Activated naive CD8-positive, alpha-beta T cell treated with anti-CD3 and anti-CD28 coated beads, Interleukin-2, amount 10 ng/mL, durations not matched to agents 7 days and 5 days (primary cell): ENCODE data around the gene SH2D5. TPM values are rescaled to one million over a fixed set of nuclear protein-coding genes. Genes with fewer than 3 reads are reported as not detected.

ENCODE experiments used
- ATAC-seq: fragments of 150-1000 bp; cut with Tn5 transposase; one replicate; pipeline ENCODE4 v1.10.0; 2021; ENCODE audit warnings: low read depth, moderate library complexity
- POLR2A ChIA-PET: fragments of 350-600 bp; sonication (Branson Sonifier 250); formaldehyde crosslinking; loops from one replicate; lab custom pipeline; 2021; ENCODE audit warnings: antibody characterized with exemption; lab: Charles Lee
- DNase-seq: peaks from one replicate; pipeline ENCODE4 v3.0.0; 2021
- H3K27ac Mint-ChIP-seq: one replicate; pipeline ENCODE4 v1.8.0; 2022; ENCODE audit warnings: mild to moderate bottlenecking, mixed read lengths
- H3K27me3 Mint-ChIP-seq: one replicate; pipeline ENCODE4 v1.8.0; 2022; ENCODE audit warnings: mild to moderate bottlenecking, moderate library complexity, mixed read lengths
- H3K36me3 Mint-ChIP-seq: one replicate; pipeline ENCODE4 v1.8.0; 2021; ENCODE audit warnings: mild to moderate bottlenecking, mixed read lengths
- H3K4me1 Mint-ChIP-seq: one replicate; pipeline ENCODE4 v1.8.0; 2021; ENCODE audit warnings: mixed read lengths
- H3K4me3 Mint-ChIP-seq: one replicate; pipeline ENCODE4 v1.8.0; 2022; ENCODE audit warnings: mild to moderate bottlenecking, moderate library complexity, mixed read lengths
- H3K9me3 Mint-ChIP-seq: one replicate; pipeline ENCODE4 v1.8.0; 2021; ENCODE audit warnings: mixed read lengths
- total RNA-seq, 2 experiments: library from RNA; stranded (reverse); gene quantifications; one replicate each; pipeline ENCODE4 v1.2.3, GENCODE V29; 2021

The SH2D5 gene
- under 1 TPM; 0.11 to 0.14 TPM for total RNA-seq

- ATAC-seq = peak; percentile 78
- Mint-ChIP-seq H3K27ac (no peak within 1 kb of the TSS), H3K4me1 (peaks cover 14% of the 10 kb centered on the region), H3K9me3 (no peaks in the 10 kb centered on the region), H3K36me3 (peaks cover 10% of the 10 kb centered on the region), H3K4me3 (peak within 1 kb of the TSS; percentile 80), H3K27me3 (peaks cover 31% of the 10 kb centered on the region)
- peak; percentile 52 for DNase-seq
- POLR2A ChIA-PET = no interaction called here
Observed at GRCh38 chr1:20732588-20733359, at the start of gene SH2D5. Gene SH2D5 (minus strand): TSS chr1:20732703. CDS start chr1:20728044, 4,659 bp downstream.

GRCh38 chr1:20775700-20776099 is 43.2 kb upstream of the SH2D5 start:
- Mint-ChIP-seq H3K36me3 (peaks cover 30% of the 10 kb centered on the region), H3K27me3 (no peaks in the 10 kb centered on the region), H3K4me3 (no peak overlapping the region), H3K9me3 (no peaks in the 10 kb centered on the region), H3K4me1 (peaks cover 15% of the 10 kb centered on the region), H3K27ac (no peak overlapping the region)
- ATAC-seq (no peak), DNase-seq (no peak)
- POLR2A ChIA-PET = interaction anchor here (0.9 kb wide), 1 partner anchor 10 kb away, joined by 4 read pairs; no protein-coding TSS in a partner anchor

GRCh38 chr1:20771780-20772179 is 39.3 kb upstream of the SH2D5 start:
- POLR2A ChIA-PET = no interaction called here
- ATAC-seq (no peak), DNase-seq (no peak)
- Mint-ChIP-seq H3K9me3 (no peaks in the 10 kb centered on the region), H3K27ac (no peak overlapping the region), H3K27me3 (no peaks in the 10 kb centered on the region), H3K4me1 (peaks cover 2% of the 10 kb centered on the region), H3K4me3 (no peak overlapping the region), H3K36me3 (peaks cover 28% of the 10 kb centered on the region)

- Mint-ChIP-seq H3K4me3 (no peak overlapping the region), H3K27me3 (no peaks in the 10 kb centered on the region), H3K4me1 (no peaks in the 10 kb centered on the region), H3K27ac (no peak overlapping the region), H3K9me3 (no peaks in the 10 kb centered on the region), H3K36me3 (peaks cover 30% of the 10 kb centered on the region)
- DNase-seq (no peak), ATAC-seq (no peak)
- POLR2A ChIA-PET = interaction anchor here (2.5 kb wide), 1 partner anchor 16 kb away, joined by 8 read pairs; no protein-coding TSS in a partner anchor
Observed at GRCh38 chr1:20770314-20771087, 38.0 kb upstream of the SH2D5 start.

- DNase-seq (no peak), ATAC-seq (no peak)
- Mint-ChIP-seq H3K27ac (no peak overlapping the region), H3K4me3 (no peak overlapping the region), H3K4me1 (no peaks in the 10 kb centered on the region), H3K36me3 (peaks cover 40% of the 10 kb centered on the region), H3K9me3 (no peaks in the 10 kb centered on the region), H3K27me3 (no peaks in the 10 kb centered on the region)
- POLR2A ChIA-PET = no interaction called here
Observed at GRCh38 chr1:20767271-20767670, 34.8 kb upstream of the SH2D5 start.

- H3K4me1 Mint-ChIP-seq = peaks cover 3% of the 10 kb centered on the region
- POLR2A ChIA-PET = no interaction called here
- ATAC-seq (no peak), DNase-seq (no peak)
- H3K9me3 Mint-ChIP-seq = no peaks in the 10 kb centered on the region
- H3K4me3 Mint-ChIP-seq = no peak overlapping the region
- no peak overlapping the region for H3K27ac Mint-ChIP-seq
- H3K27me3 Mint-ChIP-seq = no peaks in the 10 kb centered on the region
- peaks cover 47% of the 10 kb centered on the region for H3K36me3 Mint-ChIP-seq
Observed at GRCh38 chr1:20763417-20763816, 30.9 kb upstream of the SH2D5 start.

GRCh38 chr1:20760322-20760721 is 27.8 kb upstream of the SH2D5 start:
- DNase-seq = no peak
- peaks cover 52% of the 10 kb centered on the region for H3K36me3 Mint-ChIP-seq
- POLR2A ChIA-PET = interaction anchor here (0.7 to 1.0 kb wide), 2 partner anchors 27 to 32 kb away, joined by 4 read pairs; partner anchors contain the start of gene HP1BP3
- H3K27me3 Mint-ChIP-seq = no peaks in the 10 kb centered on the region
- H3K4me3 Mint-ChIP-seq = no peak overlapping the region
- peaks cover 3% of the 10 kb centered on the region for H3K4me1 Mint-ChIP-seq
- no peak for ATAC-seq
- H3K27ac Mint-ChIP-seq = no peak overlapping the region
- H3K9me3 Mint-ChIP-seq = no peaks in the 10 kb centered on the region

- ATAC-seq (no peak), DNase-seq (no peak)
- POLR2A ChIA-PET = no interaction called here
- H3K27me3 Mint-ChIP-seq = no peaks in the 10 kb centered on the region
- no peak overlapping the region for H3K4me3 Mint-ChIP-seq
- H3K9me3 Mint-ChIP-seq = no peaks in the 10 kb centered on the region
- H3K4me1 Mint-ChIP-seq = peaks cover 5% of the 10 kb centered on the region
- peaks cover 24% of the 10 kb centered on the region for H3K36me3 Mint-ChIP-seq
- no peak overlapping the region for H3K27ac Mint-ChIP-seq
Observed at GRCh38 chr1:20753589-20753988, 21.1 kb upstream of the SH2D5 start.

- Mint-ChIP-seq H3K27ac (no peak overlapping the region), H3K9me3 (no peaks in the 10 kb centered on the region), H3K36me3 (peaks cover 25% of the 10 kb centered on the region), H3K4me1 (peaks cover 5% of the 10 kb centered on the region), H3K4me3 (no peak overlapping the region), H3K27me3 (no peaks in the 10 kb centered on the region)
- POLR2A ChIA-PET = interaction anchor here (0.7 to 1.0 kb wide), 2 partner anchors 13 to 35 kb away, joined by 3 read pairs; partner anchors contain the start of gene HP1BP3
- ATAC-seq (no peak), DNase-seq (no peak)
Observed at GRCh38 chr1:20751462-20751990, 19.0 kb upstream of the SH2D5 start.

GRCh38 chr1:20742671-20743070 is 10.2 kb upstream of the SH2D5 start:
- Mint-ChIP-seq H3K27me3 (no peaks in the 10 kb centered on the region), H3K36me3 (peaks cover 39% of the 10 kb centered on the region), H3K9me3 (no peaks in the 10 kb centered on the region), H3K4me1 (peaks cover 6% of the 10 kb centered on the region), H3K4me3 (no peak overlapping the region), H3K27ac (no peak overlapping the region)
- POLR2A ChIA-PET = no interaction called here
- ATAC-seq (no peak), DNase-seq (no peak)

GRCh38 chr1:20740781-20741180 is 8.3 kb upstream of the SH2D5 start:
- no peak overlapping the region for H3K27ac Mint-ChIP-seq
- ATAC-seq = no peak
- no peaks in the 10 kb centered on the region for H3K9me3 Mint-ChIP-seq
- peaks cover 8% of the 10 kb centered on the region for H3K4me1 Mint-ChIP-seq
- H3K27me3 Mint-ChIP-seq = no peaks in the 10 kb centered on the region
- POLR2A ChIA-PET = no interaction called here
- no peak for DNase-seq
- H3K4me3 Mint-ChIP-seq = no peak overlapping the region
- peaks cover 39% of the 10 kb centered on the region for H3K36me3 Mint-ChIP-seq

- Mint-ChIP-seq H3K36me3 (peaks cover 30% of the 10 kb centered on the region), H3K27me3 (no peaks in the 10 kb centered on the region), H3K9me3 (no peaks in the 10 kb centered on the region), H3K4me3 (no peak overlapping the region), H3K27ac (no peak overlapping the region), H3K4me1 (peaks cover 5% of the 10 kb centered on the region)
- POLR2A ChIA-PET = no interaction called here
- ATAC-seq (no peak), DNase-seq (no peak)
Observed at GRCh38 chr1:20739225-20739624, 6.7 kb upstream of the SH2D5 start.

GRCh38 chr1:20735581-20736111 is 3.1 kb upstream of the SH2D5 start:
- H3K27ac Mint-ChIP-seq = no peak overlapping the region
- H3K9me3 Mint-ChIP-seq = no peaks in the 10 kb centered on the region
- ATAC-seq (no peak), DNase-seq (no peak)
- POLR2A ChIA-PET = no interaction called here
- H3K36me3 Mint-ChIP-seq = peaks cover 16% of the 10 kb centered on the region
- peaks cover 11% of the 10 kb centered on the region for H3K4me1 Mint-ChIP-seq
- peaks cover 9% of the 10 kb centered on the region for H3K27me3 Mint-ChIP-seq
- no peak overlapping the region for H3K4me3 Mint-ChIP-seq
